Sigmoid colon (tissue), 4 donors: ENCODE data around the gene TNFRSF18.

Source experiments
- EP300 ChIP-seq, 4 donors: sonication (generic); formaldehyde crosslinking; IDR thresholded peaks; one replicate each; pipeline ENCODE4 v1.6.1; 2017; ENCODE audit warnings: antibody characterized with exemption in 4 of 4
- POLR2A ChIP-seq, 2 donors: fragments of 450-650 bp; IDR thresholded peaks; one replicate each; pipeline ENCODE4 v1.6.1; 2016; ENCODE audit warnings: antibody characterized with exemption in 2 of 2, mild to moderate bottlenecking in 2 of 2, moderate library complexity in 2 of 2
- TF ChIP-seq, protein P1 (sequence below), 4 experiments: fragments of 450-650 bp in 3 of 4; fragments of 200-600 bp in 1 of 4; IDR thresholded peaks; one replicate each; pipeline ENCODE4 v1.5.1; 2016 to 2019; ENCODE audit warnings: antibody characterized with exemption in 4 of 4, mild to moderate bottlenecking in 3 of 4, moderate library complexity in 2 of 4

DNA sequence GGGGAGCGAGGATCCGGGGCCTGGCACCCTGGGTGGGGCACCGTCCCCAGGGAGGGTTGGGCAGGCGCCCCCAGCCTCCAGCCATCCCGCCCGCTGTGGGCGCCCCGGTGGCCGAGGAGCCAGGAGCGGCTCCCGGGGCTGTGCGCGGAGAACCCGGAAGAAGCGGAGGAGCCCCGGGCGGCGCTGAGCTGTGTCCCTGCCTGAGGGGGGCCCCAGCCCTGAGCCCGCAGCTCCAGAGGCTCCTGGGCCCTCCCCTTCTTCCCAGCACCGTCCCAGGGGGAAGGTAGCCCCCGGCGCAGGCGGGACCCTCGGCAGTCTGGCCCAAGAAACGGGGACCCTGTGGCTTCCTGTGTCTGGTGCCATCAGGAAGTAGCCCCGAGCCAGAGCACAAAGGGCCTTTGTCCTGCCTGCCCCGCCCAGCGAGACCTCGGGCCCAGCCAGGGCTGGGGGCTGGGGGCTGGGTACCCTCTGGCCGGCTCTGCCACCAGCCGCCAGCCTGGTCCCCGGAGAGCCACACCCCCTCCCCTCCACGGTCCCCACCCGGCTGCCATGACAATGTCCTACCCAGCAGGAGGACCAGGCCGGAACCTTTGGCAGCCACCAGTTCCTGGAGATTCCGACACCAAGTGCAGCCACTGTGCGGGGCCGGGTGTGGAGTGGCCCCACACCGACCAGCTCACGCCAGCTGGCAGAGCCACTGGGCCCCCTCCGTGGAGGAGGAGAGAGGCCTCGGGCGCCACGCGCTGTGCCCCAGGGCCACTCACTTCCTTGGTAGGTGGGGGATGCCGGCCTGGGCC, 48.3 kb downstream of the TNFRSF18 start:
- TF ChIP-seq, protein P1, sequence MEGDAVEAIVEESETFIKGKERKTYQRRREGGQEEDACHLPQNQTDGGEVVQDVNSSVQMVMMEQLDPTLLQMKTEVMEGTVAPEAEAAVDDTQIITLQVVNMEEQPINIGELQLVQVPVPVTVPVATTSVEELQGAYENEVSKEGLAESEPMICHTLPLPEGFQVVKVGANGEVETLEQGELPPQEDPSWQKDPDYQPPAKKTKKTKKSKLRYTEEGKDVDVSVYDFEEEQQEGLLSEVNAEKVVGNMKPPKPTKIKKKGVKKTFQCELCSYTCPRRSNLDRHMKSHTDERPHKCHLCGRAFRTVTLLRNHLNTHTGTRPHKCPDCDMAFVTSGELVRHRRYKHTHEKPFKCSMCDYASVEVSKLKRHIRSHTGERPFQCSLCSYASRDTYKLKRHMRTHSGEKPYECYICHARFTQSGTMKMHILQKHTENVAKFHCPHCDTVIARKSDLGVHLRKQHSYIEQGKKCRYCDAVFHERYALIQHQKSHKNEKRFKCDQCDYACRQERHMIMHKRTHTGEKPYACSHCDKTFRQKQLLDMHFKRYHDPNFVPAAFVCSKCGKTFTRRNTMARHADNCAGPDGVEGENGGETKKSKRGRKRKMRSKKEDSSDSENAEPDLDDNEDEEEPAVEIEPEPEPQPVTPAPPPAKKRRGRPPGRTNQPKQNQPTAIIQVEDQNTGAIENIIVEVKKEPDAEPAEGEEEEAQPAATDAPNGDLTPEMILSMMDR (IDR thresholded peaks at IDR 0.05) = no peak
- no peak for TF ChIP-seq EP300 (IDR thresholded peaks at IDR 0.05)
- no peak for TF ChIP-seq POLR2A (IDR thresholded peaks at IDR 0.05)
